ENCODE data around the gene HERC3. TPM values are rescaled to one million over a fixed set of nuclear protein-coding genes. Genes with fewer than 3 reads are reported as not detected.

The HERC3 gene
- total and polyA plus RNA-seq, 3 donors from 2014 or later, result 8.1 to 15.7 (median 14.6) TPM

DNA sequence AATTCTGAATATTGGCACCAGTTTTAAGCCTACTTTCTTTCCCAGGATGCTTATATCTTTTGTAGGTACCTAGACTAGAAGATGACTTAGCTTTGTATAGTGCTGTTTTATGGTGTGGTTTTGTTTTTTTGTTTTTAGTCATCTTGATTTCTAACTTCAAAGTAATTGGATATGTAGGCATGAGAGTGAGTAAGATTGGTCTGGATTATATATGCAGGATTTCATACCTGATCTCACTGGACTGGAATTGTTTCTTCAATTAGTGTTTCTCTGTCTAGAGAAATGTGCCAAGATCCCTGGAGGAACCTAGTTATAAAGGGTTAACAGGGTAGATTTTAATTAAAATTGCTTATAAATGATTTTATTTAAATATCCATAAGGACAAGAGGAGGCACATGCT, 82.3 kb downstream of the HERC3 start:
- Histone ChIP-seq H3K4me3 (no peak overlapping the region), H3K4me1 (no peaks in the 10 kb centered on the region), H3K27ac (no peak overlapping the region), H3K27me3 (no peaks in the 10 kb centered on the region), H3K36me3 (ENCODE audit: low read depth, missing control alignments) (no peaks in the 10 kb centered on the region), H3K9me3 (no peaks in the 10 kb centered on the region)
- no peak for DNase-seq
- no peak for TF ChIP-seq POLR2A (IDR thresholded peaks at IDR 0.05)
- TF ChIP-seq, protein P1, sequence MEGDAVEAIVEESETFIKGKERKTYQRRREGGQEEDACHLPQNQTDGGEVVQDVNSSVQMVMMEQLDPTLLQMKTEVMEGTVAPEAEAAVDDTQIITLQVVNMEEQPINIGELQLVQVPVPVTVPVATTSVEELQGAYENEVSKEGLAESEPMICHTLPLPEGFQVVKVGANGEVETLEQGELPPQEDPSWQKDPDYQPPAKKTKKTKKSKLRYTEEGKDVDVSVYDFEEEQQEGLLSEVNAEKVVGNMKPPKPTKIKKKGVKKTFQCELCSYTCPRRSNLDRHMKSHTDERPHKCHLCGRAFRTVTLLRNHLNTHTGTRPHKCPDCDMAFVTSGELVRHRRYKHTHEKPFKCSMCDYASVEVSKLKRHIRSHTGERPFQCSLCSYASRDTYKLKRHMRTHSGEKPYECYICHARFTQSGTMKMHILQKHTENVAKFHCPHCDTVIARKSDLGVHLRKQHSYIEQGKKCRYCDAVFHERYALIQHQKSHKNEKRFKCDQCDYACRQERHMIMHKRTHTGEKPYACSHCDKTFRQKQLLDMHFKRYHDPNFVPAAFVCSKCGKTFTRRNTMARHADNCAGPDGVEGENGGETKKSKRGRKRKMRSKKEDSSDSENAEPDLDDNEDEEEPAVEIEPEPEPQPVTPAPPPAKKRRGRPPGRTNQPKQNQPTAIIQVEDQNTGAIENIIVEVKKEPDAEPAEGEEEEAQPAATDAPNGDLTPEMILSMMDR (IDR thresholded peaks at IDR 0.05), result no peak
- intact Hi-C loops (cut with DNase I; ENCODE audit: low total_unique reads), result no loop called here

DNA sequence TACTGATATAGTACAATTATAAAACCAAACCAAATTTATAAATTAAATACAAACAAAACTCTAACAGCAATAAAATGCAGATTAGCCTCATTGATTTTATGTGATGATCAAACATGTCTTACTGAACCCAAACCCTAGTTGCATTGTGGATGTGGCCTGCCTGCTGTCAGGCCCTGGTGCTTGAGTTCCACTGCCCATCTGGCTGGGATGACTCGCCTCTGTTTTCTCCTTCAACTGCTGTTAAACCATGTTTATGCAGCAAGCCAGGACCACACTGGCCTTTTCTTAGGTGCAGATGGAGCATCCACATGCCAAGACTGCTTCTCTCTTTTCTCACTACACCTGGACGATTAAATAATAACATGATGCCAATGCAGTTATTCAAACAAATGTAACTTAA, 82.7 kb downstream of the HERC3 start:
- TF ChIP-seq, protein P1 (IDR thresholded peaks at IDR 0.05), result no peak
- no peak for TF ChIP-seq POLR2A (IDR thresholded peaks at IDR 0.05)
- WGBS, 2 donors, result 87 to 97% methylated on average over 2 of the region's 2 CpGs
- Histone ChIP-seq H3K4me1 (no peaks in the 10 kb centered on the region), H3K9me3 (no peaks in the 10 kb centered on the region), H3K27me3 (no peaks in the 10 kb centered on the region), H3K36me3 (ENCODE audit: low read depth, missing control alignments) (no peaks in the 10 kb centered on the region), H3K4me3 (no peak overlapping the region), H3K27ac (no peak overlapping the region)
- no peak for DNase-seq
- intact Hi-C loops (cut with DNase I; ENCODE audit: low total_unique reads), result no loop called here

DNA sequence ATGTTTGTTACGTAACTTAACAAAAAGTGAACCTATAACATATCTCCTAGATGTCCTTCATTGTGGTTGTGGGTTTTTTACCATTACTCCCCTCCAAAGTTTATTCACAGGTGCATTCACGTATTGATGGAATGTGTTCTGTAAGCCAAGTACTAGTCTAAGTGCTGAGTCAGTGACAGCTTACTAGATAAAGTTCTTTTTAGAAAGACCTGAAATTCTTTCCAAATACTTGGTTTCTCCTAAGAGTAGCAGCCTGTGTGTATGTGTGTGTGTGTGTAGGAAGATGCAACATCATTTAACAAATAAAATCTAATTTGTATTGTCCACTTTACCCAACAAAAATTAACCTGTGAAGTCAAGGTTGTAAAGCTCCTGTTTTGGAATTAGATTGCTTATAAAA, 83.3 kb downstream of the HERC3 start:
- H3K36me3 ChIP-seq (ENCODE audit: low read depth, missing control alignments), result no peaks in the 10 kb centered on the region

DNA sequence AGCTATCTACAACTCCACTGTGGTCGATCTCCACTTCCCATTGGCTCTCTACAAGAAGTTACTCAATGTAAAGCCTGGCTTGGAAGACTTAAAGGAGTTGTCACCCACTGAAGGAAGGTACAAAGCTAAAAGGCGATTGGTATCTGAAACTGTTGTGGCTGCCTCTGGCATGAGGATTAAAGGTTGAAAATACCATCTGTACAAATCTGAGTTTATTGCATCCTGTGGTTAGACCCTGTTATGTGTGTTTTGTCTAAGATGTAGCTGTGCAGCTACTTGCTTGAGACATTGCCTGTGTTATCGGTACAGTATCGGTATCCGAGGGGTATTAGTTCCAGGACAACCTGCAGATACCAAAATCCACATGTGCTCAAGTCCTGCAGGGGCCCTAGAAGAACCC, 88.9 kb downstream of the HERC3 start:
- TF ChIP-seq, protein P1 (IDR thresholded peaks at IDR 0.05), result no peak
- no peak for TF ChIP-seq POLR2A (IDR thresholded peaks at IDR 0.05)
- Histone ChIP-seq H3K9me3 (no peaks in the 10 kb centered on the region), H3K36me3 (ENCODE audit: low read depth, missing control alignments) (no peaks in the 10 kb centered on the region), H3K4me1 (no peaks in the 10 kb centered on the region), H3K4me3 (no peak overlapping the region), H3K27ac (no peak overlapping the region), H3K27me3 (no peaks in the 10 kb centered on the region)
- 92 to 99% methylated on average over 5 of the region's 5 CpGs for WGBS, 2 donors
- DNase-seq, result no peak
- intact Hi-C loops (cut with DNase I; ENCODE audit: low total_unique reads), result no loop called here

More for the DNA sequence above, 83.3 kb downstream of the HERC3 start:
- no peak for TF ChIP-seq POLR2A (IDR thresholded peaks at IDR 0.05)
- TF ChIP-seq, protein P1 (IDR thresholded peaks at IDR 0.05), result no peak
- Histone ChIP-seq H3K27me3 (no peaks in the 10 kb centered on the region), H3K27ac (no peak overlapping the region), H3K4me3 (no peak overlapping the region), H3K4me1 (no peaks in the 10 kb centered on the region), H3K9me3 (no peaks in the 10 kb centered on the region)
- intact Hi-C loops (cut with DNase I; ENCODE audit: low total_unique reads), result no loop called here
- WGBS, 2 donors, result 88 to 90% methylated on average over 2 of the region's 2 CpGs
- DNase-seq, result no peak

DNA sequence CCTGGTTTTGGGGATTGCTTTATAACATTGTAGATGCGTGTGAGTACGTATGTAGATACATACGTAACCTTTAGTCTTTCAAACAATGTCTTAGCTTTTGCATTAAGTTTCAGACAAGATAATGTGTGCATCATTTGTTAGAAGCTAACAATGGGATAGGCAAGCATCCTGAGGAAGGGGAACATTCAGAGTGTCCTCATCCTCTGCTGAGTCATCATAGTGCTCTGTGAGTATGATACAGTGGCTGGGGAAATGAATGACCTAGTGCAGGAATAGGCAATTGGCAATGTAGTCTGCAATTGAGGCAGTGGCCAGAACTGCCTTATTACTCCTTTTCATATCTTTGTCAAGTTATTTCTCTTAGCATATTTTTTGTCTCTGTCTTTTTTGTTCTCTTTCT, 98.1 kb downstream of the HERC3 start:
- H3K27me3 ChIP-seq, result no peaks in the 10 kb centered on the region
- no peak for DNase-seq
- WGBS, 2 donors, result 68 to 88% methylated on average over 3 of the region's 3 CpGs
- H3K9me3 ChIP-seq, result no peaks in the 10 kb centered on the region
- H3K36me3 ChIP-seq (ENCODE audit: low read depth, missing control alignments), result no peaks in the 10 kb centered on the region
- no peak overlapping the region for H3K4me3 ChIP-seq
- intact Hi-C loops (cut with DNase I; ENCODE audit: low total_unique reads), result no loop called here
- H3K27ac ChIP-seq, result no peak overlapping the region
- H3K4me1 ChIP-seq, result no peaks in the 10 kb centered on the region
- TF ChIP-seq, protein P1 (IDR thresholded peaks at IDR 0.05), result no peak
- no peak for TF ChIP-seq POLR2A (IDR thresholded peaks at IDR 0.05)

Data from testis (tissue), 3 donors.